ENCODE measurements around the gene CCDC178.
"Not testable (repeated sequence)": the region's sequence is repeated elsewhere in the genome, so short reads cannot be mapped to it uniquely, and the experiment has no call there.

CCDC178 gene

DNA sequence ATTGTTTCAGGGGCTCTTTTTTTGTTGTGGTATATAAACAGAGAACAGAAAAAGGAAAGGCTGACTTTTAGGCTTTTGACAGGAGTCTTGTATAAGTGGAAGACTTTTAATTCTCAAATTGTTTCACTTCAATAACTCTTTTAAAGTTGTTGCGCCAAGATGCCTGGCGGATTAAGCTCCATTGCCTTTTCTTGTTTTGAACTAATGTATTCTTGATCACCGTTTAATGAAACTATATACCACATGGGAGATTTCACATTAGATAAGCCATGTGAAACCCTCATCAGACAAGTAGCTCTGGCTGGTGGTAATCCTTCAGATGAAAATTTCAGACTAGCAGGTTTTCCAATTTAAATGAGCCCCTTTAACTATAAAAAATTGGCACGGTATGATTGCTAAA lies 257.4 kb downstream of the CCDC178 start:
- H3K27me3 Mint-ChIP-seq: no peaks in the 10 kb centered on the region
- no peaks in the 10 kb centered on the region for H3K4me1 Mint-ChIP-seq
- ATAC-seq (replicated peaks; ENCODE audit: extremely low read depth, poor library complexity, severe bottlenecking) (no peak), DNase-seq (ENCODE audit: low spot score in 2 of 2) (no peak)
- no peak overlapping the region for H3K27ac Mint-ChIP-seq (ENCODE audit: low read depth)
- no peak overlapping the region for H3K4me3 Mint-ChIP-seq
- no peaks in the 10 kb centered on the region for H3K36me3 Mint-ChIP-seq (ENCODE audit: insufficient read depth)
- peaks cover 11% of the 10 kb centered on the region for H3K9me3 Mint-ChIP-seq

DNA sequence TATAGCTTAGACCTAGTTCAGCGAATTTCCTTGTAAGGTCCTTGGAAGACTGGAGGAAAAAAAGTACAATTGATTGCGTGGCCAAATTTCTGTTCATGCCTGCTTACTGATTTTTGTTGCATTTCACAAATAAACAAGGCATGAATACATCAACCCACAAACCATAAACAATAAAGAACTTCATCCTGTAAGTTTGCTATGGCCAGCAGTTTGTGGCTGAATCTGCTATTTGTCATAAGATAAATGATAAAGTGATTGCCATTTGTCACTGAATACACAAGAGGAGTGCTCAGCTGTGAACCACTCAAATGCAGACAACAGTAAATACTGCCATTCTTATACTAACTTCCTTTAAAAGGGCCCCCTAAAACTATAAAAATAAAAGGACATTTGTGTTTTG lies 259.5 kb downstream of the CCDC178 start:
- H3K27me3 Mint-ChIP-seq: no peaks in the 10 kb centered on the region
- no peaks in the 10 kb centered on the region for H3K9me3 Mint-ChIP-seq
- H3K36me3 Mint-ChIP-seq (ENCODE audit: insufficient read depth): no peaks in the 10 kb centered on the region
- no peak overlapping the region for H3K27ac Mint-ChIP-seq (ENCODE audit: low read depth)
- no peaks in the 10 kb centered on the region for H3K4me1 Mint-ChIP-seq
- ATAC-seq (replicated peaks; ENCODE audit: extremely low read depth, poor library complexity, severe bottlenecking) (no peak), DNase-seq (ENCODE audit: low spot score in 2 of 2) (no peak)
- H3K4me3 Mint-ChIP-seq: no peak overlapping the region

- no peak for DNase-seq (ENCODE audit: low spot score in 2 of 2)
- Mint-ChIP-seq H3K4me3 (no peak overlapping the region), H3K27ac (ENCODE audit: low read depth) (no peak overlapping the region), H3K4me1 (no peaks in the 10 kb centered on the region), H3K36me3 (ENCODE audit: insufficient read depth) (no peaks in the 10 kb centered on the region), H3K9me3 (peaks cover 5% of the 10 kb centered on the region), H3K27me3 (no peaks in the 10 kb centered on the region)
- no peak for ATAC-seq (replicated peaks; ENCODE audit: extremely low read depth, poor library complexity, severe bottlenecking)
These were observed 271.3 kb downstream of the CCDC178 start for GRCh38 chr18:33169218-33169617.

DNA sequence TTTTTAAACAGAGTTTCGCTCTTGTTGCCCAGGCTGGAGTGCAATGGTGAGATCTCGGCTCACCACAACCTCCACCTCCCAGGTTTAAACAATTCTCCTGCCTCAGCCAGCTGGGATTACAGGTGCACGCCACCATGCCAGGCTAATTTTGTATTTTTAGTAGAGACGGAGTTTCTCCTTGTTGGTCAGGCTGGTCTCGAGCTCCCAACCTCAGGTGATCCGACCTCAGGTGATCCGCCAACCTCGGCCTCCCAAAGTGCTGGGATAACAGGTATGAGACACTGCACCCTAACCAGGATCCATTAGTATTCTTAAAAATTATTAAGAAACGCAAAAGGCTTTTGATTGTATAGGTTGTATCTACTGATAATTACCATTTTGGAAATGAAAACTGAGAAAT lies 276.4 kb downstream of the CCDC178 start:
- H3K9me3 Mint-ChIP-seq; H3K4me1 Mint-ChIP-seq; H3K36me3 Mint-ChIP-seq (ENCODE audit: insufficient read depth); H3K27me3 Mint-ChIP-seq; H3K4me3 Mint-ChIP-seq; H3K27ac Mint-ChIP-seq (ENCODE audit: low read depth); DNase-seq (ENCODE audit: low spot score in 2 of 2); ATAC-seq (replicated peaks; ENCODE audit: extremely low read depth, poor library complexity, severe bottlenecking): not testable (repeated sequence)

DNA sequence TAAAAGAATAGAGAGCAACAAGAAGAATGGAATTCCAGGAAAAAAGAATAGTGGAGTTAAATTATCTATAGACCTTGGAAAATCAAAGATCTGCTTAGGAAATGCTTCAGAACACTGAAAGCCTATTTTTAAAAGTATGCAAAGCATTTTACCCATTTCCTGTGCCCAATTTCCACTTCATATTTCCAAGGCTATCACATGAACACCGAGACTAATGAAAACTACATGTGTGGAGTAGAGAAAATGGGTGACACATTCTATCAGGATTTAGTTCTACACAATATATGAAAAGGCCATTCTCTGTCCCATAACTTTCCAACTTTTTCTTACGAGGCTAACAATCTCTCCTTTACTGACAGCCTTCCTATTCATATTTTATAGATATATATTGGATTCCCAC lies 279.4 kb downstream of the CCDC178 start:
- H3K4me1 Mint-ChIP-seq: no peaks in the 10 kb centered on the region
- no peak overlapping the region for H3K27ac Mint-ChIP-seq (ENCODE audit: low read depth)
- H3K27me3 Mint-ChIP-seq: no peaks in the 10 kb centered on the region
- ATAC-seq (replicated peaks; ENCODE audit: extremely low read depth, poor library complexity, severe bottlenecking) (no peak), DNase-seq (ENCODE audit: low spot score in 2 of 2) (no peak)
- H3K36me3 Mint-ChIP-seq (ENCODE audit: insufficient read depth): peaks cover 1% of the 10 kb centered on the region
- no peak overlapping the region for H3K4me3 Mint-ChIP-seq
- peaks cover 5% of the 10 kb centered on the region for H3K9me3 Mint-ChIP-seq

DNA sequence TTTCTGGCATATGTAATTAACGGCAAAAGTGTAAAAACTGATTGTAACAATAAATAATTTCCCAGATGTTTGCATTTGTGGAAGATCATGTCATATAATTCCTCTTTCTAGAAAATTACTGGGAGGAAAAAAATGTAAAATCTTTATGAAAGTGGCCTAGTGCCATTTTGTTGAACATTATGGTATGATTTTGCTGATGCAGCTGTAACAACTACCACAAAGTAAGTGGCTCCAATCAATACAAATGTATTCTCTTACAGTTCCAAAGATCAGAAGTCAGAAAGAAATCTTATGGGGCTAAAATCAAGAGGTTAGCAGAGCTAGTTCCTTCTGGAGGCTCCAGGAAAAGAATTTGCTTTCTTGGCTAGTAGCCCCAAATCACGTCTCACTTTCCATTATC lies 281.4 kb downstream of the CCDC178 start:
- no peaks in the 10 kb centered on the region for H3K27me3 Mint-ChIP-seq
- H3K27ac Mint-ChIP-seq (ENCODE audit: low read depth): no peak overlapping the region
- H3K9me3 Mint-ChIP-seq: peaks cover 5% of the 10 kb centered on the region
- no peaks in the 10 kb centered on the region for H3K4me1 Mint-ChIP-seq
- peaks cover 1% of the 10 kb centered on the region for H3K36me3 Mint-ChIP-seq (ENCODE audit: insufficient read depth)
- no peak overlapping the region for H3K4me3 Mint-ChIP-seq
- ATAC-seq (replicated peaks; ENCODE audit: extremely low read depth, poor library complexity, severe bottlenecking): no peak
- DNase-seq (ENCODE audit: low spot score in 2 of 2): no peak

DNA sequence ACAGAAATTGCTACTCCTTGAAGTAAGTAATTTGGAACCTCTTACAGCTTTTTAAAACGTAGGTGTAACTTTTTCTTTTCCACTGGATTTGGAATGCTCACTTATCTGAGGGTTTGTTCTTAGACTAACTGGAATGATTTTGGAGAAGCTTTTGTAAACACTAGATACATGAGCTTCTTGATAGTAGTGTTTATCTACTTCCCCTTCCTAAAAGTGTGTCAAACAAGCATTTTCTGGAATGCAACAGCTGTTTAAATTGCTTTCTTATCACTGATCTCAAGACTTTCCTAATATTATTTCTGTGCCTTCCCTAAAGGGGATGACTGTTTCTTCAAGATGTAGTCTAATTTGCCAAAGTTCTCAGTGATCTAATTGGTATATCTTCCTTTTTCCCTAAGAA lies 282.6 kb downstream of the CCDC178 start:
- no peaks in the 10 kb centered on the region for H3K27me3 Mint-ChIP-seq
- peaks cover 5% of the 10 kb centered on the region for H3K9me3 Mint-ChIP-seq
- no peaks in the 10 kb centered on the region for H3K4me1 Mint-ChIP-seq
- no peak overlapping the region for H3K4me3 Mint-ChIP-seq
- H3K36me3 Mint-ChIP-seq (ENCODE audit: insufficient read depth): peaks cover 1% of the 10 kb centered on the region
- DNase-seq (ENCODE audit: low spot score in 2 of 2): no peak
- ATAC-seq (replicated peaks; ENCODE audit: extremely low read depth, poor library complexity, severe bottlenecking): no peak
- H3K27ac Mint-ChIP-seq (ENCODE audit: low read depth): no peak overlapping the region

DNA sequence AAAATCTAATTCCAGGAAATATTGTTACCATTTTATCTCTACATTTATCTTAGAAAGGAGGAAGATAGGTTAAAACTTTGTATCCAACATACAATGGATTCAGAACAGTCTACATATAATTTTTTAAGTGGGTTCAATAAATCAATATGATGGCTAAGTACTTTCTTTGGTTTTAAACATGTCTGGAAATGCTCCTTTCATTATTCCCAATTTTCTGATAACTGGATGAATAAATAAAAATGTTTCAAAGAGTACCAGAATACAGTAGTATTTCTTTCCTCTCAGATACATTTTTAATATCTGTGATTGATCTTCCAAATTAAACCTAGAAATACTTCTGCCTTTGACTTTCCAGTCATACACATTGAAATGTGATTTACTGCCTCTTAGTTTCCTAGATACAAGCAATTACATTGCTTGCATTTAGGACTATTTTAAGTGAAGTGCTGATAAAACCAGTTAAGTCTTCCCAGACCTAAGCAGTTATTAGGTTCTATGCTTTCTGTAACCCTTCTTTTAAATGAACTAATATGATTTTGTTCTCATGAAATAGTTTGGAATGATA lies 283.5 kb downstream of the CCDC178 start:
- H3K9me3 Mint-ChIP-seq: peaks cover 2% of the 10 kb centered on the region
- no peaks in the 10 kb centered on the region for H3K4me1 Mint-ChIP-seq
- no peak overlapping the region for H3K4me3 Mint-ChIP-seq
- no peaks in the 10 kb centered on the region for H3K27me3 Mint-ChIP-seq
- ATAC-seq (replicated peaks; ENCODE audit: extremely low read depth, poor library complexity, severe bottlenecking) (no peak), DNase-seq (ENCODE audit: low spot score in 2 of 2) (no peak)
- H3K27ac Mint-ChIP-seq (ENCODE audit: low read depth): no peak overlapping the region
- peaks cover 1% of the 10 kb centered on the region for H3K36me3 Mint-ChIP-seq (ENCODE audit: insufficient read depth)

DNA sequence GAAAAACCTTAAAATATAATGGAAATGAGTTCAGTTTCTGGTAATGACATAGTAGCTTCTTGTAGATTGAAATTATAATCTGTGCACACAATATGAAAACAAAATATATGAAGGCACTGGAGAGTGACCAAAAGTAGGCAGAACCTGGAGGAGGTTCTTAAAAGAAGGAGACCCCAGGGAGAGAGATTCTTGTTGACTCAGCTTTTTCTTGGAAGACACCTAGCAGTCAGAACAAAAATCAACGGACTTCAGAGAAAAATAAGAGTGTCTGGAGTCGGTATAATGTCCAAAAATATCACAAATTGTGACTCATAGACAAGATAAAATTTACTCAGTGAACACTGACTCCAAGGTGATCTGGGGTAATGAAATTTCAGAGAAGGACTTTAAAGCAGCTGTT lies 286.5 kb downstream of the CCDC178 start:
- peaks cover 11% of the 10 kb centered on the region for H3K9me3 Mint-ChIP-seq
- H3K4me1 Mint-ChIP-seq: no peaks in the 10 kb centered on the region

GRCh38 chr18:33152376-33152775 lies 288.1 kb downstream of the CCDC178 start:
- no peak for DNase-seq (ENCODE audit: low spot score in 2 of 2)
- Mint-ChIP-seq H3K27me3 (no peaks in the 10 kb centered on the region), H3K4me3 (no peak overlapping the region), H3K36me3 (ENCODE audit: insufficient read depth) (no peaks in the 10 kb centered on the region), H3K9me3 (peaks cover 11% of the 10 kb centered on the region), H3K27ac (ENCODE audit: low read depth) (no peak overlapping the region), H3K4me1 (no peaks in the 10 kb centered on the region)
- ATAC-seq (replicated peaks; ENCODE audit: extremely low read depth, poor library complexity, severe bottlenecking): no peak

More for the DNA sequence above, 286.5 kb downstream of the CCDC178 start:
- ATAC-seq (replicated peaks; ENCODE audit: extremely low read depth, poor library complexity, severe bottlenecking) (no peak), DNase-seq (ENCODE audit: low spot score in 2 of 2) (no peak)
- no peak overlapping the region for H3K4me3 Mint-ChIP-seq
- no peaks in the 10 kb centered on the region for H3K27me3 Mint-ChIP-seq
- peaks cover 1% of the 10 kb centered on the region for H3K36me3 Mint-ChIP-seq (ENCODE audit: insufficient read depth)
- H3K27ac Mint-ChIP-seq (ENCODE audit: low read depth): no peak overlapping the region

- not testable (repeated sequence) for DNase-seq (ENCODE audit: low spot score in 2 of 2)
These were observed 292.7 kb downstream of the CCDC178 start for GRCh38 chr18:33147811-33148210.

DNA sequence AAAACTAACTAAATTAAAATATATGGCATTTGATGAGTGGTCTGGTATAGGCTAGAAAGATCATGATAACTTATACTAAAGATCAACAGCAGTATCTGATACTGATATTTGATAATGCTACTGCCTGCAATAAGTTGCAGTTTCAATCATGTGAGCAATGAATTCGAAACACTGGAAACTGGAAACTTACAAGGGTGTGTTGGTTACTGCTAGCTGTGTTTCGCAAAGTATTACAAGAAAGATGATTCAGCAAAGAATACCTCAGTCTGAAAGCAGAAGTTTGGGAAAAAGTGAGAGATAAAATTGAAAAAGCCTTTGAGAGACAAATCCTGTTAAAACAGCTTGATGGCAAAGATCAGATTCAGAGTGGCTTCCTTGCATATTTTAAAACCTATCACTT lies 294.5 kb downstream of the CCDC178 start:
- Mint-ChIP-seq H3K9me3 (peaks cover 25% of the 10 kb centered on the region), H3K27ac (ENCODE audit: low read depth) (no peak overlapping the region), H3K36me3 (ENCODE audit: insufficient read depth) (no peaks in the 10 kb centered on the region), H3K4me3 (no peak overlapping the region), H3K27me3 (no peaks in the 10 kb centered on the region), H3K4me1 (no peaks in the 10 kb centered on the region)
- ATAC-seq (replicated peaks; ENCODE audit: extremely low read depth, poor library complexity, severe bottlenecking) (no peak), DNase-seq (ENCODE audit: low spot score in 2 of 2) (no peak)

More at GRCh38 chr18:33147811-33148210, 292.7 kb downstream of the CCDC178 start:
- H3K4me1 Mint-ChIP-seq; H3K4me3 Mint-ChIP-seq; H3K27ac Mint-ChIP-seq (ENCODE audit: low read depth); ATAC-seq (replicated peaks; ENCODE audit: extremely low read depth, poor library complexity, severe bottlenecking); H3K36me3 Mint-ChIP-seq (ENCODE audit: insufficient read depth); H3K27me3 Mint-ChIP-seq: not testable (repeated sequence)
- H3K9me3 Mint-ChIP-seq: peaks cover 18% of the 10 kb centered on the region

GRCh38 chr18:33135951-33136660 lies 304.4 kb downstream of the CCDC178 start:
- H3K27me3 Mint-ChIP-seq: no peaks in the 10 kb centered on the region
- H3K36me3 Mint-ChIP-seq (ENCODE audit: insufficient read depth): peaks cover 1% of the 10 kb centered on the region
- H3K9me3 Mint-ChIP-seq: peaks cover 4% of the 10 kb centered on the region
- no peaks in the 10 kb centered on the region for H3K4me1 Mint-ChIP-seq
- H3K27ac Mint-ChIP-seq (ENCODE audit: low read depth): no peak overlapping the region
- DNase-seq (ENCODE audit: low spot score in 2 of 2) (no peak), ATAC-seq (replicated peaks; ENCODE audit: extremely low read depth, poor library complexity, severe bottlenecking) (no peak)
- no peak overlapping the region for H3K4me3 Mint-ChIP-seq

Data from central memory CD8-positive, alpha-beta T cell (primary cell).